H1 (cell line): ENCODE measurements around the gene RBMS2. TPM values are rescaled to one million over a fixed set of nuclear protein-coding genes. Genes with fewer than 3 reads are reported as not detected.

Source experiments
- EGR1 ChIP-seq: IDR thresholded peaks from 2 replicates; pipeline ENCODE4 v1.6.1; 2011; ENCODE audit warnings: low read depth, low read length, borderline replicate concordance
- NANOG ChIP-seq: IDR thresholded peaks from 2 replicates; pipeline ENCODE4 v1.6.1; 2011; ENCODE audit warnings: low read length, low read depth, mild to moderate bottlenecking, inconsistent platforms; ENCODE audit not compliant: insufficient read depth, poor library complexity, severe bottlenecking
- PHF8 ChIP-seq: fragments of 200-600 bp; sonication (generic); conservative IDR thresholded peaks from 2 replicates; pipeline ENCODE4 v1.7.1; 2012; ENCODE audit warnings: low read depth, mild to moderate bottlenecking, inconsistent platforms, low read length, moderate library complexity
- POU5F1 ChIP-seq: IDR thresholded peaks from 2 replicates; pipeline ENCODE4 v1.6.1; 2011; ENCODE audit warnings: low read depth, mild to moderate bottlenecking, low read length, moderate library complexity
- SRF ChIP-seq: IDR thresholded peaks from 2 replicates; pipeline ENCODE4 v1.6.1; 2011; ENCODE audit warnings: mild to moderate bottlenecking, low read depth, low read length, moderate library complexity
- TCF12 ChIP-seq: IDR thresholded peaks from 2 replicates; pipeline ENCODE4 v1.6.1; 2011; ENCODE audit warnings: low read depth, mild to moderate bottlenecking, low read length
- polyA plus RNA-seq, 7 experiments: library from polyadenylated mRNA; depleted of rRNA in 3 of 7; stranded (reverse) in 5 of 7; unstranded in 2 of 7; fragments of >200 nt in 5 of 7; fragments of 200-250 nt in 2 of 7; gene quantifications; 1 replicate in 5 of 7; 2 replicates in 1 of 7; 4 replicates in 1 of 7; pipeline versions ENCODE4 v1.2.1 to v1.2.3, GENCODE V29; 2011 to 2013; ENCODE audit warnings: missing spikeins in 2 of 7, mixed read lengths in 2 of 7
- total RNA-seq: library from RNA; stranded (reverse); fragmentation: NEBNext Ultra II Directional; extraction: Animal tissue kit (Norgen Biotek cat#: 25700); gene quantifications from 2 replicates; pipeline ENCODE4 v1.2.1, GENCODE V29; 2021
- TF ChIP-seq, protein P1 (sequence below): fragments of 300-600 bp; sonication (generic); IDR thresholded peaks from 2 replicates; pipeline ENCODE4 v1.7.1; 2012; ENCODE audit warnings: low read length, moderate library complexity, mild to moderate bottlenecking, inconsistent platforms; ENCODE audit not compliant: insufficient replicate concordance

The RBMS2 gene
- total and polyA plus RNA-seq, 2 of the 8 experiments (the other 6 are each of a cell fraction or from before 2014, with no cell fraction given): 9.6 to 31.3 TPM

DNA sequence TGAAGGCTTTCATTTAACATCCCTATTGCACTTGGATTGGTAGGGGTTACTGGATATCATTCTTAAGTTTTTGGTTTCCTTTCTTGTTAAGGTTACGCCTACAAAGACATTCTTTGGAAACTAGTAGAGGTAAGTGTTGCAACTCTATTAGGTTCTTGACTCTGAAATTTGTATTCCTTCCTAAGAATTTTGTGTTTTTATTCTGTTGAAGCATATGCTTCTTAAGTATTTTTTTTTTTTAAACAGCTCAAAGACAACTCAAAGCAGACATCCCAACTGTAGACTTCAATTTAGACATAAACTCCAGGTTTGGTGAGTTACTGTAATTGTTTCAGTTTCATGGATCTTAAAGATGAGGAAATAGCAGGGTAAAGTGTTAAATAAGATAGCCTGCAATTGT is 1.1 kb upstream of the RBMS2 start (continued):
- TF ChIP-seq, protein P1, sequence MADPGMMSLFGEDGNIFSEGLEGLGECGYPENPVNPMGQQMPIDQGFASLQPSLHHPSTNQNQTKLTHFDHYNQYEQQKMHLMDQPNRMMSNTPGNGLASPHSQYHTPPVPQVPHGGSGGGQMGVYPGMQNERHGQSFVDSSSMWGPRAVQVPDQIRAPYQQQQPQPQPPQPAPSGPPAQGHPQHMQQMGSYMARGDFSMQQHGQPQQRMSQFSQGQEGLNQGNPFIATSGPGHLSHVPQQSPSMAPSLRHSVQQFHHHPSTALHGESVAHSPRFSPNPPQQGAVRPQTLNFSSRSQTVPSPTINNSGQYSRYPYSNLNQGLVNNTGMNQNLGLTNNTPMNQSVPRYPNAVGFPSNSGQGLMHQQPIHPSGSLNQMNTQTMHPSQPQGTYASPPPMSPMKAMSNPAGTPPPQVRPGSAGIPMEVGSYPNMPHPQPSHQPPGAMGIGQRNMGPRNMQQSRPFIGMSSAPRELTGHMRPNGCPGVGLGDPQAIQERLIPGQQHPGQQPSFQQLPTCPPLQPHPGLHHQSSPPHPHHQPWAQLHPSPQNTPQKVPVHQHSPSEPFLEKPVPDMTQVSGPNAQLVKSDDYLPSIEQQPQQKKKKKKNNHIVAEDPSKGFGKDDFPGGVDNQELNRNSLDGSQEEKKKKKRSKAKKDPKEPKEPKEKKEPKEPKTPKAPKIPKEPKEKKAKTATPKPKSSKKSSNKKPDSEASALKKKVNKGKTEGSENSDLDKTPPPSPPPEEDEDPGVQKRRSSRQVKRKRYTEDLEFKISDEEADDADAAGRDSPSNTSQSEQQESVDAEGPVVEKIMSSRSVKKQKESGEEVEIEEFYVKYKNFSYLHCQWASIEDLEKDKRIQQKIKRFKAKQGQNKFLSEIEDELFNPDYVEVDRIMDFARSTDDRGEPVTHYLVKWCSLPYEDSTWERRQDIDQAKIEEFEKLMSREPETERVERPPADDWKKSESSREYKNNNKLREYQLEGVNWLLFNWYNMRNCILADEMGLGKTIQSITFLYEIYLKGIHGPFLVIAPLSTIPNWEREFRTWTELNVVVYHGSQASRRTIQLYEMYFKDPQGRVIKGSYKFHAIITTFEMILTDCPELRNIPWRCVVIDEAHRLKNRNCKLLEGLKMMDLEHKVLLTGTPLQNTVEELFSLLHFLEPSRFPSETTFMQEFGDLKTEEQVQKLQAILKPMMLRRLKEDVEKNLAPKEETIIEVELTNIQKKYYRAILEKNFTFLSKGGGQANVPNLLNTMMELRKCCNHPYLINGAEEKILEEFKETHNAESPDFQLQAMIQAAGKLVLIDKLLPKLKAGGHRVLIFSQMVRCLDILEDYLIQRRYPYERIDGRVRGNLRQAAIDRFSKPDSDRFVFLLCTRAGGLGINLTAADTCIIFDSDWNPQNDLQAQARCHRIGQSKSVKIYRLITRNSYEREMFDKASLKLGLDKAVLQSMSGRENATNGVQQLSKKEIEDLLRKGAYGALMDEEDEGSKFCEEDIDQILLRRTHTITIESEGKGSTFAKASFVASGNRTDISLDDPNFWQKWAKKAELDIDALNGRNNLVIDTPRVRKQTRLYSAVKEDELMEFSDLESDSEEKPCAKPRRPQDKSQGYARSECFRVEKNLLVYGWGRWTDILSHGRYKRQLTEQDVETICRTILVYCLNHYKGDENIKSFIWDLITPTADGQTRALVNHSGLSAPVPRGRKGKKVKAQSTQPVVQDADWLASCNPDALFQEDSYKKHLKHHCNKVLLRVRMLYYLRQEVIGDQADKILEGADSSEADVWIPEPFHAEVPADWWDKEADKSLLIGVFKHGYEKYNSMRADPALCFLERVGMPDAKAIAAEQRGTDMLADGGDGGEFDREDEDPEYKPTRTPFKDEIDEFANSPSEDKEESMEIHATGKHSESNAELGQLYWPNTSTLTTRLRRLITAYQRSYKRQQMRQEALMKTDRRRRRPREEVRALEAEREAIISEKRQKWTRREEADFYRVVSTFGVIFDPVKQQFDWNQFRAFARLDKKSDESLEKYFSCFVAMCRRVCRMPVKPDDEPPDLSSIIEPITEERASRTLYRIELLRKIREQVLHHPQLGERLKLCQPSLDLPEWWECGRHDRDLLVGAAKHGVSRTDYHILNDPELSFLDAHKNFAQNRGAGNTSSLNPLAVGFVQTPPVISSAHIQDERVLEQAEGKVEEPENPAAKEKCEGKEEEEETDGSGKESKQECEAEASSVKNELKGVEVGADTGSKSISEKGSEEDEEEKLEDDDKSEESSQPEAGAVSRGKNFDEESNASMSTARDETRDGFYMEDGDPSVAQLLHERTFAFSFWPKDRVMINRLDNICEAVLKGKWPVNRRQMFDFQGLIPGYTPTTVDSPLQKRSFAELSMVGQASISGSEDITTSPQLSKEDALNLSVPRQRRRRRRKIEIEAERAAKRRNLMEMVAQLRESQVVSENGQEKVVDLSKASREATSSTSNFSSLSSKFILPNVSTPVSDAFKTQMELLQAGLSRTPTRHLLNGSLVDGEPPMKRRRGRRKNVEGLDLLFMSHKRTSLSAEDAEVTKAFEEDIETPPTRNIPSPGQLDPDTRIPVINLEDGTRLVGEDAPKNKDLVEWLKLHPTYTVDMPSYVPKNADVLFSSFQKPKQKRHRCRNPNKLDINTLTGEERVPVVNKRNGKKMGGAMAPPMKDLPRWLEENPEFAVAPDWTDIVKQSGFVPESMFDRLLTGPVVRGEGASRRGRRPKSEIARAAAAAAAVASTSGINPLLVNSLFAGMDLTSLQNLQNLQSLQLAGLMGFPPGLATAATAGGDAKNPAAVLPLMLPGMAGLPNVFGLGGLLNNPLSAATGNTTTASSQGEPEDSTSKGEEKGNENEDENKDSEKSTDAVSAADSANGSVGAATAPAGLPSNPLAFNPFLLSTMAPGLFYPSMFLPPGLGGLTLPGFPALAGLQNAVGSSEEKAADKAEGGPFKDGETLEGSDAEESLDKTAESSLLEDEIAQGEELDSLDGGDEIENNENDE: no peak
- no peak for TF ChIP-seq EGR1
- TF ChIP-seq POU5F1: no peak
- no peak for TF ChIP-seq NANOG
- TF ChIP-seq PHF8: no peak
- TF ChIP-seq TCF12: no peak
- TF ChIP-seq SRF: no peak
